PC-3 (cell line): ENCODE measurements around the gene DUS3L. TPM values are rescaled to one million over a fixed set of nuclear protein-coding genes. Genes with fewer than 3 reads are reported as not detected.

Source experiments
- ATAC-seq: fragments of 200-7000 bp; cut with Tn5 transposase; 2 replicates; pipeline ENCODE4 v1.9.1; 2020; ENCODE audit warnings: mild to moderate bottlenecking, moderate library complexity
- BruUV-seq: library from RNA; stranded (reverse); fragments of 400-500 nt; replicated peaks from 2 replicates; lab custom pipeline; 2021; lab: Mats Ljungman, UMichigan
- CTCF ChIA-PET: fragments of 300-600 bp; sonication (Branson Sonifier 250); formaldehyde crosslinking; loops from one replicate; lab custom pipeline; 2022; ENCODE audit warnings: antibody characterized with exemption; lab: Charles Lee
- POLR2A ChIA-PET: fragments of 300-600 bp; sonication (Branson Sonifier 250); formaldehyde crosslinking; loops from one replicate; lab custom pipeline; 2022; ENCODE audit warnings: antibody characterized with exemption; ENCODE audit not compliant: unreplicated experiment; lab: Charles Lee
- DNase-seq: peaks from one replicate; pipeline ENCODE4 v3.0.0-alpha.2; 2015
- H2AFZ ChIP-seq: fragments of 300-600 bp; sonication (generic); 2 replicates; pipeline ENCODE4 v1.6.0; 2016; ENCODE audit warnings: antibody characterized with exemption, low read length
- H3F3A ChIP-seq: fragments of 300-600 bp; sonication (generic); one replicate; pipeline ENCODE4 v1.6.0; 2017; ENCODE audit warnings: antibody characterized with exemption, low read length, control low read depth, mild to moderate bottlenecking; ENCODE audit not compliant: unreplicated experiment
- H3K27ac ChIP-seq: fragments of 300-600 bp; sonication (generic); 2 replicates; pipeline ENCODE4 v1.5.1; 2016; ENCODE audit warnings: mild to moderate bottlenecking, low read length
- H3K27me3 ChIP-seq: fragments of 300-600 bp; sonication (generic); 2 replicates; pipeline ENCODE4 v1.6.1; 2016; ENCODE audit warnings: low read length, mixed read lengths
- H3K36me3 ChIP-seq: fragments of 300-600 bp; sonication (generic); 2 replicates; pipeline ENCODE4 v1.6.1; 2016; ENCODE audit warnings: low read depth, mixed run types, low read length, mixed read lengths
- H3K4me1 ChIP-seq: fragments of 300-600 bp; sonication (generic); 2 replicates; pipeline ENCODE4 v1.5.1; 2016; ENCODE audit warnings: low read length; ENCODE audit not compliant: insufficient read depth
- H3K4me2 ChIP-seq: fragments of 300-600 bp; sonication (generic); 2 replicates; pipeline ENCODE4 v1.6.0; 2016; ENCODE audit warnings: low read length
- H3K4me3 ChIP-seq: fragments of 300-600 bp; sonication (generic); 2 replicates; pipeline ENCODE4 v1.5.1; 2016; ENCODE audit warnings: mild to moderate bottlenecking, low read length, mixed read lengths
- H3K79me2 ChIP-seq: fragments of 300-600 bp; sonication (generic); 2 replicates; pipeline ENCODE4 v1.6.1; 2017; ENCODE audit warnings: low read length, mixed read lengths
- H3K9ac ChIP-seq: fragments of 300-600 bp; sonication (generic); 2 replicates; pipeline ENCODE4 v1.6.0; 2016; ENCODE audit warnings: mild to moderate bottlenecking, low read length
- H3K9me2 ChIP-seq: fragments of 300-600 bp; sonication (generic); replicated peaks from 2 replicates; pipeline ENCODE4 v1.6.1; 2016; ENCODE audit warnings: mixed run types, low read length, mixed read lengths
- H3K9me3 ChIP-seq: fragments of 300-600 bp; sonication (generic); 2 replicates; pipeline ENCODE4 v1.6.1; 2016; ENCODE audit warnings: low read length, mixed read lengths
- H4K20me1 ChIP-seq: fragments of 300-600 bp; sonication (generic); 2 replicates; pipeline ENCODE4 v1.6.1; 2016; ENCODE audit warnings: low read length, mixed read lengths
- CTCF ChIP-seq: fragments of 300-600 bp; sonication (generic); conservative IDR thresholded peaks from 2 replicates; pipeline ENCODE4 v1.5.1; 2017; ENCODE audit warnings: antibody characterized with exemption, low read depth, mild to moderate bottlenecking, low read length
- EZH2 ChIP-seq: fragments of 300-600 bp; sonication (generic); IDR thresholded peaks from one replicate; pipeline ENCODE4 v1.6.1; 2017; ENCODE audit warnings: antibody characterized with exemption, mild to moderate bottlenecking, low read length; ENCODE audit not compliant: unreplicated experiment
- EZH2phosphoT487 ChIP-seq: fragments of 300-600 bp; sonication (generic); IDR thresholded peaks from 2 replicates; pipeline ENCODE4 v1.6.1; 2018; ENCODE audit warnings: mild to moderate bottlenecking, antibody characterized with exemption, low read length, borderline replicate concordance
- intact Hi-C: fragments of 100-400 bp; cut with micrococcal nuclease; formaldehyde crosslinking; loops from 2 replicates; pipeline ENCODE4 v1.9.0; 2023
- total RNA-seq: library from RNA; depleted of rRNA; stranded (reverse); fragments of >200 nt; gene quantifications from 2 replicates; pipeline ENCODE4 v1.2.3, GENCODE V29; 2014

Gene DUS3L
- total RNA-seq, 1 experiment from 2014 or later: 118 TPM

DNA sequence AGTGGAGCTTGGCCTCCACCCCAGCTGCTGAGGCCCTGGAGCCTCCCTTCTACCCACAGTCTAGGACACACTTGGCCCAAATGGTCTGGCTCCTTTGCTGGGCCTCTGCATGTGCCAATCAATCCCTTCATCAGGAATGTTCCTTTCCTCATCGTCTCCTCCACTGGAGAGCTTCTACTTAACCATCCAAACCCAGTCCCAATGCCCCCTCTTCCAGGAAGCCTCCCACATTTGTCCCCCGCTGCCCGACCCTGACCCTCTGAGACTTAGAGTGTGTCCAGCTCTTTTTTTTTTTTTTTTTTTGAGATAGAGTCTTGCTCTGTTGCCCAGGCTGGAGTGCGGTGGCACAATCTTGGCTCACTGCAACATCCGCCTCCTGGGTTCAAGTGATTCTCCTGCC, 2.5 kb downstream of the DUS3L start:
- DNase-seq (no peak), ATAC-seq (no peak)
- no peak overlapping the region for H3K4me3 ChIP-seq
- no peaks in the 10 kb centered on the region for H3F3A ChIP-seq
- H3K9ac ChIP-seq: no peak overlapping the region
- H3K4me2 ChIP-seq: no peak overlapping the region
- no peak overlapping the region for H2AFZ ChIP-seq
- TF ChIP-seq EZH2 (no peak), EZH2phosphoT487 (no peak), CTCF (no peak)
- ChIA-PET CTCF (no interaction called here), POLR2A (interaction anchor here (0.5 kb wide), 1 partner anchor 68 kb away, joined by 4 read pairs; no protein-coding TSS in a partner anchor)
- 0 out of 2 replicates have a peak, but pooled peaks cover 4% of the 10 kb centered on the region for H4K20me1 ChIP-seq
- H3K4me1 ChIP-seq: peaks cover 8% of the 10 kb centered on the region
- intact Hi-C loops: no loop called here
- H3K27ac ChIP-seq: no peak overlapping the region
- H3K27me3 ChIP-seq: no peaks in the 10 kb centered on the region
- no TSS peak for BruUV-seq
- H3K36me3 ChIP-seq: peaks cover 45% of the 10 kb centered on the region
- H3K9me3 ChIP-seq: no peaks in the 10 kb centered on the region
- no peaks in the 10 kb centered on the region for H3K9me2 ChIP-seq
- H3K79me2 ChIP-seq: peaks cover 15% of the 10 kb centered on the region

- H3K27me3 ChIP-seq: no peaks in the 10 kb centered on the region
- H3K9me3 ChIP-seq: no peaks in the 10 kb centered on the region
- H3K4me1 ChIP-seq: peaks cover 8% of the 10 kb centered on the region
- BruUV-seq: no TSS peak
- H3K4me3 ChIP-seq: no peak overlapping the region
- H3K27ac ChIP-seq: no peak overlapping the region
- POLR2A ChIA-PET: no interaction called here
- H3K79me2 ChIP-seq: peaks cover 15% of the 10 kb centered on the region
- TF ChIP-seq CTCF (no peak), EZH2phosphoT487 (no peak), EZH2 (no peak)
- H2AFZ ChIP-seq: no peak overlapping the region
- no peaks in the 10 kb centered on the region for H3F3A ChIP-seq
- no peak for ATAC-seq
- peaks cover 45% of the 10 kb centered on the region for H3K36me3 ChIP-seq
- no peak for DNase-seq
- intact Hi-C loops: no loop called here
- no peak overlapping the region for H3K9ac ChIP-seq
- CTCF ChIA-PET: no interaction called here
- no peaks in the 10 kb centered on the region for H3K9me2 ChIP-seq
- H4K20me1 ChIP-seq: 0 out of 2 replicates have a peak, but pooled peaks cover 4% of the 10 kb centered on the region
- H3K4me2 ChIP-seq: no peak overlapping the region
These were observed 3.4 kb downstream of the DUS3L start for GRCh38 chr19:5787409-5788182.
